IPS DF 19.7 (cell line): ENCODE data around the gene C5orf46.

Experiments
- DNase-seq: peaks from one replicate; pipeline ENCODE4 v3.0.0-alpha.2; 2013; ENCODE audit warnings: low read depth, low spot score

The C5orf46 gene

GRCh38 chr5:147859962-147860640 is 46.2 kb downstream of the C5orf46 start:
- no peak for DNase-seq

GRCh38 chr5:147858565-147858964 is 47.8 kb downstream of the C5orf46 start:
- no peak for DNase-seq

DNA sequence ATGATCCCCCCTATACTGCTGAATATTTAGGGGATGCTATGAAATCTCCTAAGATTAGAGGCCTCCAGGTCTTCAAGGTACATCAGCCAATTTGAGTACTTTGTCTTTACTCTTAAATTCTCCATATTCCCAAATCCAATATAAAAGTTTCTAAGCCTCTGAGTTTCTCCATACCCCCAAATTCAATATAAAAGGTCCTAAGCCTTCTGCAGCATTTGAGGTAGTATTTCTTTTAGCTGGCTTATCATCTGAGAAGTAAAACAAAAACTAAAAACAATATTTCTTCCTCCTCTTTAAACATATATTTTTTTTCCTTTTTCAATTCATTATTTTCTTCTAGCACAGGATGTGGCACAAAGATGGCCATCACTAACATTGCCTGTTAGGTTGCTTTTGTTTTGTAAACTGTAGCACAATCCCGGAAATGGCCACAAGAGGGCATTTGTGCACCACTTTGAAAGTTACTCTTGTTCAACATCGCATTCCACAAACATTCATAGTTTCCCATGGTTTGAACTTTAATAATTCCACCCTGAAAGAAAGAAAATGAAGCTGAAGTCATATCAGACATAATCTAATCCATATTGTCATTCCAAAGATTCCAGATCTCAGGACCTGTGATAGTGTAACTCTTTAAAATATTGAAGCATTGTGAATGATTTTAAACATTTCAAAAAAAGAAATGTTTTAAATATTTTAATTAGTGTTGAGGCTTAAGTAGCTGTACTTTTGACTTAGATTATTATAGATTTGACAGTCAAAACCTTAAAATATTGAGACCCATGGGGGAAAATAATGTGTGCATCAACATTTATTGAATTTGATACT is 48.8 kb downstream of the C5orf46 start:
- DNase-seq = no peak

GRCh38 chr5:147856801-147857200 is 49.5 kb downstream of the C5orf46 start:
- DNase-seq = no peak

- DNase-seq = no peak
Measured at GRCh38 chr5:147855774-147856069, 50.6 kb downstream of the C5orf46 start.

DNA sequence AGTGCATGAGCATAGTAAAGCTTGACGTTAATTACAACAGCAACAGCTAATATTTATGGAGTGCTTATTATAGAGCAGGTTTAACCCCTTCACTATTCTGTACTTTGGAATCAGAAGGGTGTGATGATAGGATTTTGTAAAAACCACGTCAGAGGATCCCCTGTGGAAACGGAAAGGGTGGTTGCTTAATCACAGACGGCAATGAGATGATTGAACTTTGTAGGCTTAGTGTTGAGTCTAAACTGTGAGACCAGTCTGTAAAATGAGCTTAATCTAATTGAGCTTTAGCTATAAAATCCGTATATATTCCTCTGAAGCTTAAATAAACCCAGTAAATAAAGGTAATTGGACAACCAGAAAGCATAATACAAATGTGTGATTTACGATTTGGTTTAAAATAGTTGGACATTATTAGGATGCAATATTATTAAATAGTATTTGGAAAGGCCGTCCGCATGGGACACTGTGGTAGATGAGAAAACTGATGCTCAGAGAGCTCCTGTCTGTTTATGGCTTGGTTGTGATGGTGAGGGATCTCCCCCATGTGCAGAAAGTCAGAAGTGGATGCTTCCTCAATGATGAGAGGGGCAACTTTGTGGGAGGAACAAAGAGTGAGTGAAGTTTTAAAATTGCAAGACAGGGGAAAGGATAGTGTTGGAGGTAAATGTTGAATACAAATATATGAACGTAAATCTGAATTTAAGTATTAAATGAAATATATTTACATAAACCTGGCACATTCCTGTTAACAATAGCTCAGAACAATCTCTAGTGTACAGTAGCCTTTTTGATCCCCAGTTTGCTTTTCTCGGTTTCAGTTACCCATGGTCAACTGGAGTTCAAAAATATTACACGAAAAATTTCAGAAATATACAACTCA is 51.2 kb downstream of the C5orf46 start:
- DNase-seq = no peak

DNA sequence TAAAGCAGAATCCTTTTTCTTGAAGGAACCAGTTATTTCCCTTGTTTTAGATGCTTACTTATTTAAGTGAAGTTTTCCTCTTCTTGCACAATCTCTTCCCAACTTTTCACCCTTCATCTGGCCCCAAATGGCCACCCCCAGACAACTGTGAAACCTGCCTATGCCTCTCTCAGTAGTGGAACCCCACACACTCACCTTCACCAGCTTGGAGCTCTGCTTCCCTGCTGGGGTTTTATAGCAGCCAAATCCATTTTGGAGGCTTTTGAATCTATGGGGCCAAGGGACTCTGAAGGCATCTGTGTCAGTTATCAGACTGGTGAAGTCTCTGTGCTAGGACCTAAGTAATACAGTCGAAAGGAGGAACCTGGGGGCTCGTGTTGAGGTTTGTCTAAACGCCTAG is 52.0 kb downstream of the C5orf46 start:
- no peak for DNase-seq

GRCh38 chr5:147853372-147853987 is 52.9 kb downstream of the C5orf46 start:
- DNase-seq = no peak

GRCh38 chr5:147852365-147852764 is 54.0 kb downstream of the C5orf46 start:
- DNase-seq = no peak

- no peak for DNase-seq
Measured at GRCh38 chr5:147851578-147851977, 54.8 kb downstream of the C5orf46 start.

- DNase-seq = no peak
Measured at GRCh38 chr5:147849226-147849625, 57.1 kb downstream of the C5orf46 start.

DNA sequence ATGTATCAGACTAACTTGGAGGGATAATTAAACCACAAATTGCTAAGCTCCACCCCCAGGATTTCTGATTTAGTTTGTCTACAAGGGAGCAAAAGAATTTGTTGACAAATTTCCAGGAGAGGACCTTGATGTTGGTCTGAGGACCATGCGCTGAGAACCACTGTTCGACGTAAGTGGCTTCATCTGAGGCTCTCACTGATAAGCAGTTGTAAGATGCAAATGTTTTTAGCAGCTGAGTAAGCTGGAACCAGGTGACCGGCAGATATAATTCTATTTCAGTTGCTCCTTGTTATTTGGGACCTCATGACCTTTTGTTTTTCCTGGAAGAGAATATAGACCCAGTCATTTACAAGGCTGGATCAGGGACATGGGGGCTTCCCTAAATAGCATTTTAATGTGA is 60.7 kb downstream of the C5orf46 start:
- DNase-seq = no peak

DNA sequence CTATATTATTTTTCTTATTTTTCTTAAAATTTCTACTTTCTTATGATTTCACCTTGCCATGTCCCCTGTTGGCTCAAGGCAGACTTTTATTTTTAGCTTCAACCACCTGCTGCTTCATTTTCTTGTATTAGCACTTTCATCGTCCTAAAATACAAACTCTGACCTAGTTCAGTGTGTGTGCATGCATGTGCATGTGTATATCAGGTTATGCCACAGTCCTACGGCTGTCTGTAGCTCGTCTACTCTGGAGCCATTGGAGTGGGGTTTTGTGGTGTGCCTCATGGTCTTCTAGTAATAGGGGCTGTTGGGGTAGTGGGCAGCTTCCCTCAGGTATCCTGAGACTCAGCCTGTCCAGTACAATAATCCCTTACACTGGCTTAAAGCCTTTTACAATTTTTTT is 61.5 kb downstream of the C5orf46 start:
- DNase-seq = no peak

DNA sequence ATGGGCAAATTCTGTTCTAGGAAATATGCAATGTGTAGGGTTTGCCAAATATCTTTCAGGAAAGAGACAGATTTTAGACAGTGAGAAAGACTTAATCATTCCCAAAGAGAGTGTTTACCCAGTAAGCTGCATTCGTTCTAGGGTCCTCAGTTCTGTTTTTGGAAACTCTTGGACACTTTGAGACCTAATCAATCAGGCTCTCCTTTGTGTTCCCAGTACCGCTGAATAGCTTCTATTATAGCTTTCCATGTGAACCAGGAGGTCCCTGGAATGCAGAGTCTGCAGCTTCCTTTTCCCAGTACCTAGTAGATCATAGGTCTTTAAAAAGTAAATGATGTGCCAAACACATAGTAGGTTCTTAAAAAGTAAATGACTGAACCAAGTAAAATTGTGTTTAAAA is 63.5 kb downstream of the C5orf46 start:
- DNase-seq = no peak
